Sciatic nerve (tissue), 2 donors: ENCODE results near the gene PLOD3. TPM values are rescaled to one million over a fixed set of nuclear protein-coding genes. Genes with fewer than 3 reads are reported as not detected.
"Not testable (repeated sequence)": the region's sequence is repeated elsewhere in the genome, so short reads cannot be mapped to it uniquely, and the experiment has no call there.

Experiments
- ATAC-seq: fragments of 200-7000 bp; cut with Tn5 transposase; one replicate; pipeline ENCODE4 v1.9.1; 2020; ENCODE audit warnings: mild to moderate bottlenecking, moderate library complexity
- DNase-seq: peaks from one replicate; pipeline ENCODE4 v3.0.0-alpha.2; 2020; ENCODE audit warnings: low spot score
- intact Hi-C: fragments of 100-400 bp; cut with DNase I; formaldehyde crosslinking; loops from one replicate; pipeline ENCODE4 v1.14.2; 2022
- total RNA-seq: library from RNA; stranded (reverse); fragmentation: NEBNext Ultra II Directional; extraction: Animal tissue kit (Norgen Biotek cat#: 25700); gene quantifications from one replicate; pipeline ENCODE4 v1.2.1, GENCODE V29; 2021
- donor health status: DM: no; HTN: no; CAD: no.
- donor health status: DM: no; HTN: no; CAD: no.

The PLOD3 gene, protein sequence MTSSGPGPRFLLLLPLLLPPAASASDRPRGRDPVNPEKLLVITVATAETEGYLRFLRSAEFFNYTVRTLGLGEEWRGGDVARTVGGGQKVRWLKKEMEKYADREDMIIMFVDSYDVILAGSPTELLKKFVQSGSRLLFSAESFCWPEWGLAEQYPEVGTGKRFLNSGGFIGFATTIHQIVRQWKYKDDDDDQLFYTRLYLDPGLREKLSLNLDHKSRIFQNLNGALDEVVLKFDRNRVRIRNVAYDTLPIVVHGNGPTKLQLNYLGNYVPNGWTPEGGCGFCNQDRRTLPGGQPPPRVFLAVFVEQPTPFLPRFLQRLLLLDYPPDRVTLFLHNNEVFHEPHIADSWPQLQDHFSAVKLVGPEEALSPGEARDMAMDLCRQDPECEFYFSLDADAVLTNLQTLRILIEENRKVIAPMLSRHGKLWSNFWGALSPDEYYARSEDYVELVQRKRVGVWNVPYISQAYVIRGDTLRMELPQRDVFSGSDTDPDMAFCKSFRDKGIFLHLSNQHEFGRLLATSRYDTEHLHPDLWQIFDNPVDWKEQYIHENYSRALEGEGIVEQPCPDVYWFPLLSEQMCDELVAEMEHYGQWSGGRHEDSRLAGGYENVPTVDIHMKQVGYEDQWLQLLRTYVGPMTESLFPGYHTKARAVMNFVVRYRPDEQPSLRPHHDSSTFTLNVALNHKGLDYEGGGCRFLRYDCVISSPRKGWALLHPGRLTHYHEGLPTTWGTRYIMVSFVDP
- 89.7 TPM for total RNA-seq

GRCh38 chr7:101217388-101218235 lies at the start of gene PLOD3, which contains the start of gene ZNHIT1:
Gene PLOD3, minus strand, starts transcription at chr7:101217581. Its CDS starts 307 bp downstream, at chr7:101217274.
Gene ZNHIT1, plus strand, starts transcription at chr7:101218165. Its CDS starts 31 bp downstream, at chr7:101218196.
- ATAC-seq (peak; percentile 96), DNase-seq (peak; percentile 97)
- intact Hi-C loops, result no loop called here

DNA sequence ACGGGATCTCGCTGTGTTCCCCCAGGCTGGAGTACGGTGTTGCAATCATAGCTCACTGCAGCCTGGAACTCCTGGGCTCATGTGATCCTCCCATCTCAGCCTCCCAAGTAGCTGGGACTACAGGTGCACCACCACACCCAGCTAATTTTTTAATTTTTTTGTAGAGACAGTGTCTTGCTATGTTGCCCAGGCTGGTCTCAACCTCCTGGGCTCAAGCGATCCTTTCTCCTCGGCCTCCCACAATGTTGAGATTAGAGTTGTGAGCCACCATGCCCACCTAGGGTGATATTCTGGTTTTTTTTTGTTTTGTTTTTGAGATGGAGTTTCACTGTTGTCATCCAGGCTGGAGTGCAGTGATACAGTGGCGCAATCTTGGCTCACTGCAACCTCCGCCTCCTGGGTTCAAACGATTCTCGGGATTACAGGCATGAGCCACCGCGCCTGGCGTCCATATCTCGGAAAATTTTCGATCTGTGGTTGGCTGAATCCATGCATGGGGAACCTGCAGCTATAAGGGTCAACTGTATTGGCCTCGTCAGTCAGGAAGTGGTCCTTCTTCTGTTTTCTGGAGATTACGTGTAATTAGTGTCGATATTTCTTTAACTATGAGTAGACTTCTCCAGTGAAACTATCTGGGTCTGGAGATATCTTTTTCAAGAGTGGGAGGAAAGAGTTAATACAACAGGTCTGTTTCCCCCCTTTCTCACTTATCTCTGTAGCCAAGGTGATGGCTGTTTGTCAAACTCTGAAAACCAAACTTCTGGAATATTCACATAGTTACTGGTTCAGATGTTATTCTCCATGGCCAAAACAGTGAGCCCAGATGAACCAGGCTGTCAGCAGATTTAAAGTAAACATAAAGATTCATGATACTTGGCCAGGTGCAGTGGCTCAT lies 48.5 kb upstream of the PLOD3 start:
- no peak for ATAC-seq
- DNase-seq, result no peak
- intact Hi-C loops, result no loop called here

GRCh38 chr7:101264102-101264706 lies 46.8 kb upstream of the PLOD3 start:
- intact Hi-C loops, DNase-seq: not testable (repeated sequence)
- peak; percentile 42 for ATAC-seq

DNA sequence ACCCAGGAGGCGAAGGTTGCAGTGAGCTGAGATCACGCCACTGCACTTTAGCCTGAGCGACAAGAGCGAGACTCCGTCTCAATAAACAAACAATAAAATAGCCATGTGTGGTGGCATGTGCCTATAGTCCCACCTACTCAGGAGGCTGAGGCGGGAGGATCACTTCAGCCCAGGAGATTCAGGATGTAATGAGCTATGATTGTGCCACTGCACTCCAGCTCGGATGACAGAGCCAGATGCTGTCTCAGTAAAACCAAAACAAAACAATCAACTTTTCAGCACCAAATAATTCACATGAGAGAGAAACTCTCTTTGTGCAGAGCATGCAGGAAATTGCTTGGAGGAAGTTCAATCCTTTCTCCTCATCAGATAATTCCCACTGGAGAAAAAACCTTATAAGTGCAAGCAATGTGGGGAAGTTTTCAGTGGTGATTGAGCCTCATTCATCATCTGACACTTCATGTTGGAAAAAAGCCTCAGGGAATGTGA lies 40.9 kb upstream of the PLOD3 start:
- no peak for ATAC-seq
- intact Hi-C loops, result no loop called here
- DNase-seq, result no peak

GRCh38 chr7:101255796-101256195 lies 38.4 kb upstream of the PLOD3 start:
- intact Hi-C loops, result no loop called here
- DNase-seq (no peak), ATAC-seq (no peak)

DNA sequence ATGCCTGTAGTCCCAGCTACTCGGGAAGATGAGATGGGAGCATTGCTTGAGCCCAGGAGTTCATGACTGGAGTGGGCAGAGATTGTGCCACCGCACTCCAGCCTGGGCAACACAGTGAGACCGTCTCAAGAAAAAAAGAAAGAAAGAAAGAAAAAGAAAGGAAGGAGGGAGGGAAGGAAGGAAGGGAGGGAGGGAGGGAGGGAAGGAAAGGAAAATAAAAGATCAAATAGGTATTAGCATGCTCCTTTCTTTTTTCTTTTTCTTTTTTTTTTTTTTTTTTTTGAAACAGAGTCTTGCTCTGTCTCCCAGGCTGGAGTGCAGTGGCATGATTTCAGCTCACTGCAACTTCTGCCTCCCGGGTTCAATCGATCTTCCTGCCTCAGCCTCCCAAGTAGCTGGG lies 35.8 kb upstream of the PLOD3 start:
- DNase-seq, ATAC-seq, intact Hi-C loops: not testable (repeated sequence)

GRCh38 chr7:101251871-101252659 lies 34.7 kb upstream of the PLOD3 start:
- DNase-seq (peak; percentile 96), ATAC-seq (peak; percentile 100)
- intact Hi-C loops, result no loop called here

GRCh38 chr7:101250324-101250723 lies 32.9 kb upstream of the PLOD3 start:
- DNase-seq, result no peak
- intact Hi-C loops, result no loop called here
- ATAC-seq, result no peak

GRCh38 chr7:101248276-101248675 lies 30.9 kb upstream of the PLOD3 start:
- DNase-seq, result no peak
- no peak for ATAC-seq
- intact Hi-C loops, result no loop called here

GRCh38 chr7:101245147-101245668 lies 27.8 kb upstream of the PLOD3 start:
- DNase-seq (no peak), ATAC-seq (no peak)
- intact Hi-C loops, result no loop called here

- DNase-seq (peak; percentile 95), ATAC-seq (peak; percentile 99)
- intact Hi-C loops, result no loop called here
Observed at GRCh38 chr7:101244375-101245146, 27.2 kb upstream of the PLOD3 start, which contains the start of gene FIS1. Gene FIS1, minus strand, starts transcription at chr7:101245081. Its CDS starts 77 bp downstream, at chr7:101245004.

GRCh38 chr7:101243646-101244374 lies 26.4 kb upstream of the PLOD3 start:
- no peak for ATAC-seq
- intact Hi-C loops, result no loop called here
- no peak for DNase-seq

DNA sequence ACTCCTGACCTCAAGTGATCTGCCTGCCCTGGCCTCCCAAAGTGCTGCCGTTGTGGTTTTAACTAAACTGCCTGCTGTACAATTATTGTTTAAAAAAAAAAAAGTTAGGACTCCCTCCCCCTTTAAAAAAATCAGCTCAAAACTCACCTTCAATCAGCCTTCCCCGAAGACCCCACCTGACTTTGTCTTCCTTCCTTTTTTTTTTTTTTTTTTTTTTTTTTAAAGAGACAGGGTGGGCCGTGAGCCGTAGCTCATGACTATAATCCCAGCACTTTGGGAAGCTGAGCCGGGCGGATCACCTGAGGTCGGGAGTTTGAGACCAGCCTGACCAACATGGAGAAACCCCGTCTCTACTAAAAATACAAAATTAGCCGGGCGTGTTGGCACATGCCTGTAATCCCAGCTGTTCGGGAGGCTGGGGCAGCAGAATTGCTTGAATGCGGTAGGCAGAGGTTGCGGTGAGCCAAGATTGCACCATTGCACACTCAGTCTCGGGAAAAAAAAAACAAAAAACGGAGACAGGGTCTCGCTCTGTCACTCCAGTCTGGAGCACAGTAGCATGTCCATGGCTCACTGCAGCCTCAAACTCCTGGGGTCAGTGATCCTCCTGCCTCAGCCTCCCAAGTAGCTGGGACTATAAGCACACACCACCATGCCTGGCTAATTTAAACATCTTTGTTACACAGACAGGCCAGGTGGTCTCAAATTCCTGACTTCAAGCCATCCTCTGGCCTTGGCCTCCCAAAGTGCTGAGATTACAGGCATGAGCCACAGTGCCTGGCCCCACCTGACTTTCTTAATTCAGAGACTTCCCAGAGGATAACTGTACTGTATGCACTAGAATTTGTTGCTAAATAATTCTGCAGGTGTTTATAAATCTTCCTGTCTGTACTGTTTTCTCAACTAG lies 24.3 kb upstream of the PLOD3 start:
- ATAC-seq (no peak), DNase-seq (no peak)
- intact Hi-C loops, result no loop called here

DNA sequence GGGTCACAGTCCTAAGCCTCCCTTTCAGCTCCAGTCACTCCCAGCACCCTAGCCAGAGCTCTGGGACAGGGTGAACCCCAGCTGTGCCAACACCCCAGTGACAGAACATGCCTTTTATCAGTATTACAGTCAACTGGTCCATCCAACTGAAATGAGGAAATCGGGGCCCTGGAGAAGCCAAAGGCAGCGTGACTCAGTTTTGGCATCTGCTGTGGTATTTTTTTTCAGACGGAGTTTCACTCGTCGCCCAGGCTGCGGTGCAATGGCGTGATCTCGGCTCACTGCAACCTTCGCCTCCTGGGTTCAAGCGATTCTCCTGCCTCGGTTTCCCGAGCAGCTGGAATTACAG lies 23.6 kb upstream of the PLOD3 start:
- ATAC-seq, result no peak
- intact Hi-C loops, result no loop called here
- DNase-seq, result no peak
